RCC 7860 (cell line): ENCODE measurements around the gene RBMS3.

Source experiments
- DNase-seq: peaks from one replicate; pipeline ENCODE4 v3.0.0-alpha.2; 2015; ENCODE audit warnings: low spot score
- FAIRE-seq: peaks from 2 replicates; lab custom pipeline; 2012; peaks lifted over from hg19 to GRCh38; lab: Jason Lieb, UNC

The RBMS3 gene

GRCh38 chr3:29914861-29915524 lies 634.1 kb downstream of the RBMS3 start:
- no peak for DNase-seq
- FAIRE-seq = no peak

GRCh38 chr3:29919571-29919970 lies 638.7 kb downstream of the RBMS3 start:
- no peak for DNase-seq
- FAIRE-seq = no peak

GRCh38 chr3:29922992-29923746 lies 642.3 kb downstream of the RBMS3 start:
- DNase-seq = no peak
- no peak for FAIRE-seq

- no peak for FAIRE-seq
These were observed 644.1 kb downstream of the RBMS3 start for GRCh38 chr3:29924783-29925561.

GRCh38 chr3:29926378-29926777 lies 645.5 kb downstream of the RBMS3 start:
- DNase-seq (no peak), FAIRE-seq (no peak)

More at GRCh38 chr3:29924783-29925561, 644.1 kb downstream of the RBMS3 start:
- DNase-seq = no peak

GRCh38 chr3:29932696-29933325 lies 651.9 kb downstream of the RBMS3 start:
- FAIRE-seq (no peak), DNase-seq (no peak)

GRCh38 chr3:29933802-29934490 lies 653.1 kb downstream of the RBMS3 start:
- DNase-seq = no peak

GRCh38 chr3:29934751-29935150 lies 653.9 kb downstream of the RBMS3 start:
- DNase-seq (no peak), FAIRE-seq (no peak)

More at GRCh38 chr3:29933802-29934490, 653.1 kb downstream of the RBMS3 start:
- FAIRE-seq = no peak

- FAIRE-seq = no peak
These were observed 655.2 kb downstream of the RBMS3 start for GRCh38 chr3:29936054-29936453.

GRCh38 chr3:29936766-29937165 lies 655.9 kb downstream of the RBMS3 start:
- FAIRE-seq = no peak

More at GRCh38 chr3:29936054-29936453, 655.2 kb downstream of the RBMS3 start:
- DNase-seq = no peak

GRCh38 chr3:29937185-29937584 lies 656.3 kb downstream of the RBMS3 start:
- no peak for FAIRE-seq
- peak; percentile 6 for DNase-seq

More at GRCh38 chr3:29936766-29937165, 655.9 kb downstream of the RBMS3 start:
- DNase-seq = no peak

- FAIRE-seq (no peak), DNase-seq (no peak)
These were observed 660.0 kb downstream of the RBMS3 start for GRCh38 chr3:29940759-29941323.

GRCh38 chr3:29942297-29942696 lies 661.4 kb downstream of the RBMS3 start:
- FAIRE-seq (no peak), DNase-seq (no peak)

- no peak for FAIRE-seq
- DNase-seq = no peak
These were observed 668.3 kb downstream of the RBMS3 start for GRCh38 chr3:29949131-29949530.

GRCh38 chr3:29949940-29950616 lies 669.2 kb downstream of the RBMS3 start:
- FAIRE-seq (no peak), DNase-seq (no peak)

GRCh38 chr3:29952431-29952830 lies 671.6 kb downstream of the RBMS3 start:
- FAIRE-seq (no peak), DNase-seq (no peak)

- no peak for DNase-seq
- FAIRE-seq = no peak
These were observed 674.5 kb downstream of the RBMS3 start for GRCh38 chr3:29955413-29955812.

GRCh38 chr3:29958816-29959215 lies 677.9 kb downstream of the RBMS3 start:
- no peak for FAIRE-seq
- no peak for DNase-seq

GRCh38 chr3:29971895-29972294 lies 691.0 kb downstream of the RBMS3 start:
- FAIRE-seq = no peak
- no peak for DNase-seq
